ENCODE results near the gene RETN. TPM values are rescaled to one million over a fixed set of nuclear protein-coding genes. Genes with fewer than 3 reads are reported as not detected.

RETN gene
- polyA plus RNA-seq, 1 of the 3 experiments (the other 2 are of a cell fraction), result not detected

DNA sequence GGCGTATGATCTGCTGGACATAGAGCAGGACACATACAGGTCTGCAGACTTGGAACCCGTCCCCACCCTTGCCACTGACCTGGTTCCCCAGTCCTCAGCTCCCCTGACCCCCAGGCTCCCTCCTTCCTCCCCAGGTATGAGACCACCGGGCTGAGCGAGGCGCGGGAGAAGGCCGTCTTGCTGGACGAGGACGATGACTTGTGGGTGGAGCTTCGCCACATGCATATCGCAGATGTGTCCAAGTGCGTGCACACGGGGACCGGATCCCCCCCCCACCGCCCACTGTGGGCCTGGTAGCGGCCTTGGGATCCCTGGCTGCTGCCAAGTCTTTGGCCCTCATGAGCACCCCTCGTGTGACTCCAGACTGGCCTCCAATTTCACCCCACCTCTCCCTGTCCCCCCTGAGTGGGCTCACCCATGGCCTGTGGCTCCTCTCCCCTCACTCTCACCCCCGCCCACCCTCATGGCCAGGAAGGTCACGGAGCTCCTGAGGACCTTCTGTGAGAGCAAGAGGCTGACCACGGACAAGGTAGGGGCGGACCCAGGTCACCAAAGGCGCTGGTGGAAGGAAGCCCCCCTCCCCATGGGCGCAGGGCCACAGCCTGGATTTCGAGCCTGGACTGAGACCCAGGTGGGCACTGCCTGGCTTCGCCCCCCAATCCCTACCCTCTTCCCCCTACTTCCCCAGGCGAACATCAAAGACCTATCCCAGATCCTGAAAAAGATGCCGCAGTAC, 26.4 kb upstream of the RETN start:
- Histone ChIP-seq H3K4me1 (ENCODE audit: control insufficient read depth in 1 of 2, insufficient read depth in 2 of 2, low read depth in 1 of 2, low read length in 1 of 2) (no peaks in the 10 kb centered on the region), H3K4me3 (ENCODE audit: low read depth in 2 of 2, low read length in 1 of 2) (no peak overlapping the region), H3K27me3 (ENCODE audit: insufficient read depth) (peaks cover 33% of the 10 kb centered on the region), H4K20me1 (ENCODE audit: insufficient read depth) (no peaks in the 10 kb centered on the region), H3K36me3 (replicated peaks in 1 of 2; ENCODE audit: control insufficient read depth in 1 of 2, insufficient read depth in 2 of 2, low read length in 1 of 2) (no peaks in the 10 kb centered on the region), H3K9ac (no peak overlapping the region), H3F3A (replicated peaks; ENCODE audit: insufficient read depth) (peaks cover 4% of the 10 kb centered on the region), H2AFZ (ENCODE audit: low read depth) (no peak overlapping the region), H3K9me3 (no peaks in the 10 kb centered on the region), H3K9me2 (no peaks in the 10 kb centered on the region), H3K27ac (ENCODE audit: low read depth in 2 of 2, low read length in 1 of 2) (no peak overlapping the region), H3K79me2 (ENCODE audit: insufficient read depth) (no peaks in the 10 kb centered on the region), H3K4me2 (no peak overlapping the region)
- 42% methylated on average over 14 of the region's 27 CpGs for WGBS (ENCODE audit: low lambda C conversion rate)
- TF ChIP-seq MAX (IDR thresholded peaks at IDR 0.05; ENCODE audit: low read depth) (no peak), FOSL2 (IDR thresholded peaks at IDR 0.05; ENCODE audit: borderline replicate concordance, low read depth) (no peak), FOXM1 (IDR thresholded peaks at IDR 0.05; ENCODE audit: low read depth) (no peak), ELF1 (IDR thresholded peaks at IDR 0.05) (no peak), TAF1 (IDR thresholded peaks at IDR 0.05; ENCODE audit: borderline replicate concordance, low read depth, low read length) (no peak), RCOR1 (IDR thresholded peaks at IDR 0.05; ENCODE audit: low read length) (no peak), GATA2 (CRISPR knock-in tag; IDR thresholded peaks at IDR 0.05) (no peak), NRF1 (IDR thresholded peaks at IDR 0.05; ENCODE audit: low read depth, low read length) (no peak), ZBTB33 (IDR thresholded peaks at IDR 0.05; ENCODE audit: borderline replicate concordance, low read depth) (no peak), GABPA (IDR thresholded peaks at IDR 0.05; ENCODE audit: low read depth) (no peak), JUND (IDR thresholded peaks at IDR 0.05) (no peak), TEAD4 (IDR thresholded peaks at IDR 0.05; ENCODE audit: borderline replicate concordance, insufficient read depth) (no peak), CHD2 (IDR thresholded peaks at IDR 0.05; ENCODE audit: low read length, partially characterized antibody) (no peak), SMC3 (IDR thresholded peaks at IDR 0.05; ENCODE audit: low read depth, low read length) (no peak), REST (IDR thresholded peaks at IDR 0.05; ENCODE audit: low read depth, low read length) (no peak), EZH2phosphoT487 (IDR thresholded peaks at IDR 0.05; ENCODE audit: borderline replicate concordance, low read depth) (no peak), SIN3A (IDR thresholded peaks at IDR 0.05; ENCODE audit: borderline replicate concordance, low read depth, low read length) (no peak), EP300 (IDR thresholded peaks at IDR 0.05; ENCODE audit: borderline replicate concordance in 1 of 2, low read depth in 1 of 2, low read length in 1 of 2) (no peak)
- TF ChIP-seq, protein P1, sequence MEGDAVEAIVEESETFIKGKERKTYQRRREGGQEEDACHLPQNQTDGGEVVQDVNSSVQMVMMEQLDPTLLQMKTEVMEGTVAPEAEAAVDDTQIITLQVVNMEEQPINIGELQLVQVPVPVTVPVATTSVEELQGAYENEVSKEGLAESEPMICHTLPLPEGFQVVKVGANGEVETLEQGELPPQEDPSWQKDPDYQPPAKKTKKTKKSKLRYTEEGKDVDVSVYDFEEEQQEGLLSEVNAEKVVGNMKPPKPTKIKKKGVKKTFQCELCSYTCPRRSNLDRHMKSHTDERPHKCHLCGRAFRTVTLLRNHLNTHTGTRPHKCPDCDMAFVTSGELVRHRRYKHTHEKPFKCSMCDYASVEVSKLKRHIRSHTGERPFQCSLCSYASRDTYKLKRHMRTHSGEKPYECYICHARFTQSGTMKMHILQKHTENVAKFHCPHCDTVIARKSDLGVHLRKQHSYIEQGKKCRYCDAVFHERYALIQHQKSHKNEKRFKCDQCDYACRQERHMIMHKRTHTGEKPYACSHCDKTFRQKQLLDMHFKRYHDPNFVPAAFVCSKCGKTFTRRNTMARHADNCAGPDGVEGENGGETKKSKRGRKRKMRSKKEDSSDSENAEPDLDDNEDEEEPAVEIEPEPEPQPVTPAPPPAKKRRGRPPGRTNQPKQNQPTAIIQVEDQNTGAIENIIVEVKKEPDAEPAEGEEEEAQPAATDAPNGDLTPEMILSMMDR (IDR thresholded peaks at IDR 0.05), result no peak
- TF ChIP-seq, protein P2, sequence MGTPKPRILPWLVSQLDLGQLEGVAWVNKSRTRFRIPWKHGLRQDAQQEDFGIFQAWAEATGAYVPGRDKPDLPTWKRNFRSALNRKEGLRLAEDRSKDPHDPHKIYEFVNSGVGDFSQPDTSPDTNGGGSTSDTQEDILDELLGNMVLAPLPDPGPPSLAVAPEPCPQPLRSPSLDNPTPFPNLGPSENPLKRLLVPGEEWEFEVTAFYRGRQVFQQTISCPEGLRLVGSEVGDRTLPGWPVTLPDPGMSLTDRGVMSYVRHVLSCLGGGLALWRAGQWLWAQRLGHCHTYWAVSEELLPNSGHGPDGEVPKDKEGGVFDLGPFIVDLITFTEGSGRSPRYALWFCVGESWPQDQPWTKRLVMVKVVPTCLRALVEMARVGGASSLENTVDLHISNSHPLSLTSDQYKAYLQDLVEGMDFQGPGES (IDR thresholded peaks at IDR 0.05; ENCODE audit: low read depth, low read length), result no peak
- DNase-seq, result no peak
- POLR2A ChIA-PET, result interaction anchor here (1.4 kb wide), 1 partner anchor 13 kb away, joined by 6 read pairs; the partner anchor contains the start of genes PET100 and XAB2
- CTCF ChIA-PET, result interaction anchor here (1.0 to 1.3 kb wide), 3 partner anchors 38 to 158 kb away, joined by 3 to 4 read pairs (median 3); partner anchors contain the start of gene TRAPPC5

All from SK-N-SH (cell line).